Body of pancreas (tissue), 4 donors: ENCODE results near the gene PCDHB6.
"Not testable (repeated sequence)": the region's sequence is repeated elsewhere in the genome, so short reads cannot be mapped to it uniquely, and the experiment has no call there.

Experiments
- CTCF ChIP-seq, 7 experiments: fragments of 450-650 bp in 4 of 7; fragments of 200-600 bp in 3 of 7; sonication (generic) in 3 of 7; IDR thresholded peaks; one replicate each; pipeline ENCODE4 v1.5.1; 2016 to 2019; ENCODE audit warnings: antibody characterized with exemption in 7 of 7
- POLR2A ChIP-seq, 3 donors: fragments of 450-650 bp; IDR thresholded peaks; one replicate each; pipeline ENCODE4 v1.6.1; 2016; ENCODE audit warnings: antibody characterized with exemption in 3 of 3, mild to moderate bottlenecking in 2 of 3

GRCh38 chr5:141102070-141102469 is 47.8 kb upstream of the PCDHB6 start:
- TF ChIP-seq POLR2A, CTCF (IDR thresholded peaks at IDR 0.05): not testable (repeated sequence)
